ENCODE results near the gene EXOSC6.
"Not testable (repeated sequence)": the region's sequence is repeated elsewhere in the genome, so short reads cannot be mapped to it uniquely, and the experiment has no call there.

The EXOSC6 gene

GRCh38 chr16:70251629-70252354, at the start of gene EXOSC6:
Gene EXOSC6 (minus strand): TSS chr16:70251940. CDS start chr16:70251900, 40 bp downstream.
- peak within 1 kb of the TSS; percentile 59 for H3K4me3 ChIP-seq (ENCODE audit: low read depth, low read length)
- DNase-seq (ENCODE audit: low read depth) = peak; percentile 73

GRCh38 chr16:70301121-70301520, 49.4 kb upstream of the EXOSC6 start:
- DNase-seq (ENCODE audit: low read depth) = no peak
- no peak overlapping the region for H3K4me3 ChIP-seq (ENCODE audit: low read depth, low read length)

- peak; percentile 17 for DNase-seq (ENCODE audit: low read depth)
- peak within 1 kb of the TSS; percentile 84 for H3K4me3 ChIP-seq (ENCODE audit: low read depth, low read length)
Measured at GRCh38 chr16:70298988-70299938, 47.5 kb upstream of the EXOSC6 start, which contains the start of gene DDX19B. Gene DDX19B (plus strand): TSS chr16:70299186. CDS start chr16:70299298, 112 bp downstream.

- DNase-seq (ENCODE audit: low read depth) = no peak
- H3K4me3 ChIP-seq (ENCODE audit: low read depth, low read length) = no peak overlapping the region
Measured at GRCh38 chr16:70295634-70296033, 43.9 kb upstream of the EXOSC6 start.

- no peak for DNase-seq (ENCODE audit: low read depth)
- H3K4me3 ChIP-seq (ENCODE audit: low read depth, low read length) = no peak overlapping the region
Measured at GRCh38 chr16:70294385-70295025, 42.8 kb upstream of the EXOSC6 start.

- not testable (repeated sequence) for DNase-seq (ENCODE audit: low read depth); H3K4me3 ChIP-seq (ENCODE audit: low read depth, low read length)
Measured at GRCh38 chr16:70292148-70292547, 40.4 kb upstream of the EXOSC6 start.

- no peak for DNase-seq (ENCODE audit: low read depth)
- H3K4me3 ChIP-seq (ENCODE audit: low read depth, low read length) = no peak overlapping the region
Measured at GRCh38 chr16:70290949-70291519, 39.3 kb upstream of the EXOSC6 start.

- H3K4me3 ChIP-seq (ENCODE audit: low read depth, low read length) = peak within 1 kb of the TSS; percentile 69
- peak; percentile 100 for DNase-seq (ENCODE audit: low read depth)
Measured at GRCh38 chr16:70289229-70290094, 37.7 kb upstream of the EXOSC6 start, which contains the start of gene AARS1. Gene AARS1 (minus strand): TSS chr16:70289506. CDS start chr16:70282763, 6,743 bp downstream.

- not testable (repeated sequence) for DNase-seq (ENCODE audit: low read depth)
- peak overlapping the region; percentile 69 for H3K4me3 ChIP-seq (ENCODE audit: low read depth, low read length)
Measured at GRCh38 chr16:70287304-70287971, 35.7 kb upstream of the EXOSC6 start.

GRCh38 chr16:70276392-70276791, 24.7 kb upstream of the EXOSC6 start:
- H3K4me3 ChIP-seq (ENCODE audit: low read depth, low read length) = no peak overlapping the region
- DNase-seq (ENCODE audit: low read depth) = no peak

GRCh38 chr16:70271696-70272095, 20.0 kb upstream of the EXOSC6 start:
- DNase-seq (ENCODE audit: low read depth) = no peak

GRCh38 chr16:70270176-70270575, 18.4 kb upstream of the EXOSC6 start:
- H3K4me3 ChIP-seq (ENCODE audit: low read depth, low read length) = no peak overlapping the region
- no peak for DNase-seq (ENCODE audit: low read depth)

More at GRCh38 chr16:70271696-70272095, 20.0 kb upstream of the EXOSC6 start:
- no peak overlapping the region for H3K4me3 ChIP-seq (ENCODE audit: low read depth, low read length)

- H3K4me3 ChIP-seq (ENCODE audit: low read depth, low read length) = no peak overlapping the region
- no peak for DNase-seq (ENCODE audit: low read depth)
Measured at GRCh38 chr16:70269471-70269870, 17.7 kb upstream of the EXOSC6 start.

- H3K4me3 ChIP-seq (ENCODE audit: low read depth, low read length); DNase-seq (ENCODE audit: low read depth): not testable (repeated sequence)
Measured at GRCh38 chr16:70267922-70268321, 16.2 kb upstream of the EXOSC6 start.

- no peak overlapping the region for H3K4me3 ChIP-seq (ENCODE audit: low read depth, low read length)
- DNase-seq (ENCODE audit: low read depth) = no peak
Measured at GRCh38 chr16:70267516-70267915, 15.8 kb upstream of the EXOSC6 start.

GRCh38 chr16:70259903-70260302, 8.2 kb upstream of the EXOSC6 start:
- H3K4me3 ChIP-seq (ENCODE audit: low read depth, low read length); DNase-seq (ENCODE audit: low read depth): not testable (repeated sequence)

- no peak overlapping the region for H3K4me3 ChIP-seq (ENCODE audit: low read depth, low read length)
- no peak for DNase-seq (ENCODE audit: low read depth)
Measured at GRCh38 chr16:70258946-70259345, 7.2 kb upstream of the EXOSC6 start.

- H3K4me3 ChIP-seq (ENCODE audit: low read depth, low read length) = no peak overlapping the region
- no peak for DNase-seq (ENCODE audit: low read depth)
Measured at GRCh38 chr16:70258065-70258464, 6.3 kb upstream of the EXOSC6 start.

Measured in skeletal muscle cell (primary cell).